Measurements from ENCODE around the gene PDILT.
"Not testable (repeated sequence)": the region's sequence is repeated elsewhere in the genome, so short reads cannot be mapped to it uniquely, and the experiment has no call there.

The PDILT gene

DNA sequence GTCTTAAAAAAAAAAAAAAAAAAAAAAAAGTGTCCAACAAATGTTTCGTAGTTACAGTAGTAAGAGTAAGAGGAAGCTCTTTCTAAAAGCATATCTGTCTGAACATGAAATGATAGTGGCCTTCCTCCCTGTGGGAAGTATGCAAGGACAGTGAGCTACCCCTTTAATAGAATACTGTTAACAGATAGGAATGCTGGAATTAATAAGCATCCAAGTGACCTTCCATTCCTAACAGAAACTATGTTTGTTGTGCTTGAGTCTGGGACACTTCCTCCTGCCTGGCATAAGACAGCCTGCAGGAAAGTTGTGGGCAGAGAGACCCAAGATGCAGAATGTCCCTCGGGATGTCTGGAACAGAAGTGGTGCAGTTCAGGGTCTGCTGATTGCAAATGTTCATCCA lies 34.4 kb upstream of the PDILT start:
- not testable (repeated sequence) for H3K18ac ChIP-seq (ENCODE audit: low read length); H2AFZ ChIP-seq (ENCODE audit: low read length); H2BK120ac ChIP-seq (ENCODE audit: low read depth, low read length); H3K79me1 ChIP-seq (ENCODE audit: low read depth, low read length); H3K23ac ChIP-seq (ENCODE audit: low read depth, low read length, poor library complexity); H2AK5ac ChIP-seq (ENCODE audit: low read depth, low read length); H2BK15ac ChIP-seq (ENCODE audit: low read length); H2BK5ac ChIP-seq (ENCODE audit: low read length); H4K8ac ChIP-seq (ENCODE audit: low read depth, low read length); H3K27ac ChIP-seq (replicated peaks; ENCODE audit: low read length); H3K27me3 ChIP-seq (ENCODE audit: control insufficient read depth in 3 of 3, insufficient read depth in 3 of 3, low read depth in 1 of 3, low read length in 3 of 3); H3K4me1 ChIP-seq (ENCODE audit: control insufficient read depth in 2 of 2, insufficient read depth in 1 of 2, low read depth in 1 of 2, low read length in 2 of 2); H3K4me2 ChIP-seq (ENCODE audit: insufficient read depth, low read length, poor library complexity, severe bottlenecking); H3K9me3 ChIP-seq (replicated peaks in 1 of 2; ENCODE audit: control insufficient read depth in 2 of 2, insufficient read depth in 1 of 2, low read depth in 1 of 2, low read length in 2 of 2); H3K14ac ChIP-seq (ENCODE audit: low read length); H3K4me3 ChIP-seq (ENCODE audit: low read length in 2 of 2); H2BK12ac ChIP-seq (ENCODE audit: low read length); DNase-seq (ENCODE audit: low spot score); H3K36me3 ChIP-seq (replicated peaks in 1 of 2; ENCODE audit: control insufficient read depth in 2 of 2, insufficient read depth in 2 of 2, low read length in 2 of 2); H4K91ac ChIP-seq (ENCODE audit: low read depth, low read length, poor library complexity); H3K9ac ChIP-seq (ENCODE audit: low read depth, low read length, poor library complexity); H3K4ac ChIP-seq (ENCODE audit: low read length)
- no CpG with 5 or more reads among the region's 2 CpGs for WGBS, 2 donors (ENCODE audit: extremely low coverage in 2 of 2, insufficient read length in 2 of 2, insufficient replicate concordance in 1 of 2)

DNA sequence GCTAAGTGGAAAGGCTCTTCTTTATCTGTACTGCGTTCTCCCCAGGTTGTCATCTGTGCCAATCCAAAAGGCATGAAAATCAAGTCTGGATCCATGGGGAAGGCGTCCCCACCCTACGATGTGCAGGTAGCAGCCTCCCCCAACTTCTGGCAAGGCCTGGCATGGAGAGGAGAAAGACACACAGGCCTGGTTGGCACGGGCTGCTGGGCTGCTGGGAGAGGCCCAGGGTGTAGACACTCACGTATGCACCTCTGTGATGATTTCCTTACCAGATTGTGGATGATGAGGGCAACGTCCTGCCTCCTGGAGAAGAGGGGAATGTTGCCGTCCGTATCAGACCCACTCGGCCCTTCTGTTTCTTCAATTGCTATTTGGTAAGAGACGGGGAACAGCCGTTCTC lies 26.4 kb upstream of the PDILT start:
- H4K8ac ChIP-seq (ENCODE audit: low read depth, low read length): no peak overlapping the region
- no peak overlapping the region for H3K18ac ChIP-seq (ENCODE audit: low read length)
- no peak overlapping the region for H3K4ac ChIP-seq (ENCODE audit: low read length)
- H2BK120ac ChIP-seq (ENCODE audit: low read depth, low read length): no peak overlapping the region
- no peak overlapping the region for H2BK15ac ChIP-seq (ENCODE audit: low read length)
- no peak overlapping the region for H2AK5ac ChIP-seq (ENCODE audit: low read depth, low read length)
- no peak overlapping the region for H3K4me3 ChIP-seq (ENCODE audit: low read length in 2 of 2)
- H2BK12ac ChIP-seq (ENCODE audit: low read length): no peak overlapping the region
- H3K4me1 ChIP-seq (ENCODE audit: control insufficient read depth in 2 of 2, insufficient read depth in 1 of 2, low read depth in 1 of 2, low read length in 2 of 2): no peaks in the 10 kb centered on the region
- H3K27ac ChIP-seq (replicated peaks; ENCODE audit: low read length): no peak overlapping the region
- H3K79me1 ChIP-seq (ENCODE audit: low read depth, low read length): no peaks in the 10 kb centered on the region
- H3K4me2 ChIP-seq (ENCODE audit: insufficient read depth, low read length, poor library complexity, severe bottlenecking): no peak overlapping the region
- H2AFZ ChIP-seq (ENCODE audit: low read length): no peak overlapping the region
- DNase-seq (ENCODE audit: low spot score): no peak
- no peak overlapping the region for H3K9ac ChIP-seq (ENCODE audit: low read depth, low read length, poor library complexity)
- no peak overlapping the region for H3K14ac ChIP-seq (ENCODE audit: low read length)
- WGBS, 2 donors (ENCODE audit: extremely low coverage in 2 of 2, insufficient read length in 2 of 2, insufficient replicate concordance in 1 of 2): no CpG with 5 or more reads among the region's 11 CpGs
- no peaks in the 10 kb centered on the region for H3K36me3 ChIP-seq (replicated peaks in 1 of 2; ENCODE audit: control insufficient read depth in 2 of 2, insufficient read depth in 2 of 2, low read length in 2 of 2)
- H3K9me3 ChIP-seq (replicated peaks in 1 of 2; ENCODE audit: control insufficient read depth in 2 of 2, insufficient read depth in 1 of 2, low read depth in 1 of 2, low read length in 2 of 2): no peaks in the 10 kb centered on the region
- no peak overlapping the region for H4K91ac ChIP-seq (ENCODE audit: low read depth, low read length, poor library complexity)
- no peak overlapping the region for H2BK5ac ChIP-seq (ENCODE audit: low read length)
- no peaks in the 10 kb centered on the region for H3K27me3 ChIP-seq (ENCODE audit: control insufficient read depth in 3 of 3, insufficient read depth in 3 of 3, low read depth in 1 of 3, low read length in 3 of 3)
- H3K23ac ChIP-seq (ENCODE audit: low read depth, low read length, poor library complexity): no peak overlapping the region

DNA sequence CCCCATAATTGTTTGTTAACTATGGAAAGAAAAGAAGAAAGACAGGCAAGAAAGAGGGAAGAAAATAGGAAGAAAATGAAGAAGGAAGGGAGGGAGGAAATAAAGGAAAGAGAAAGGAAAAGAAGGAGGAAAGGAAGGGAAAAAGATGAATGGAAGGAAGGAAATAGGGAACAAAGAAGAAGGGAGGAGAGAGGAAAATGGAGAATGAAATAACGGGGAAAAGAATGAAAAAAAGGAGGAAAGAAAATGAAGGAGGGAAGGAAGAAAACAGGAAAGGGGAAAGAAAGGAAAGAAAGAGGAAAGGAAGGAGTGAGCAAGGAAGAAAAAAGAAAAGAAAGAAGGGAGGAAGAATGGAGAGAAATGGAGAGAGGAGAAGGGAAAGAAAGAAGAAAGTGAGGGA lies 25.9 kb upstream of the PDILT start:
- not testable (repeated sequence) for H2BK12ac ChIP-seq (ENCODE audit: low read length); H2AFZ ChIP-seq (ENCODE audit: low read length); H3K27ac ChIP-seq (replicated peaks; ENCODE audit: low read length); H3K9me3 ChIP-seq (replicated peaks in 1 of 2; ENCODE audit: control insufficient read depth in 2 of 2, insufficient read depth in 1 of 2, low read depth in 1 of 2, low read length in 2 of 2); H3K36me3 ChIP-seq (replicated peaks in 1 of 2; ENCODE audit: control insufficient read depth in 2 of 2, insufficient read depth in 2 of 2, low read length in 2 of 2); H3K14ac ChIP-seq (ENCODE audit: low read length); H2AK5ac ChIP-seq (ENCODE audit: low read depth, low read length); H2BK15ac ChIP-seq (ENCODE audit: low read length); H3K23ac ChIP-seq (ENCODE audit: low read depth, low read length, poor library complexity); H3K18ac ChIP-seq (ENCODE audit: low read length); H2BK120ac ChIP-seq (ENCODE audit: low read depth, low read length); H3K4ac ChIP-seq (ENCODE audit: low read length); DNase-seq (ENCODE audit: low spot score); H4K8ac ChIP-seq (ENCODE audit: low read depth, low read length); H2BK5ac ChIP-seq (ENCODE audit: low read length); H3K9ac ChIP-seq (ENCODE audit: low read depth, low read length, poor library complexity); H3K79me1 ChIP-seq (ENCODE audit: low read depth, low read length); H3K4me2 ChIP-seq (ENCODE audit: insufficient read depth, low read length, poor library complexity, severe bottlenecking); H3K27me3 ChIP-seq (ENCODE audit: control insufficient read depth in 3 of 3, insufficient read depth in 3 of 3, low read depth in 1 of 3, low read length in 3 of 3); H3K4me3 ChIP-seq (ENCODE audit: low read length in 2 of 2); H4K91ac ChIP-seq (ENCODE audit: low read depth, low read length, poor library complexity); H3K4me1 ChIP-seq (ENCODE audit: control insufficient read depth in 2 of 2, insufficient read depth in 1 of 2, low read depth in 1 of 2, low read length in 2 of 2)
- 100% methylated on average over 1 of the region's 1 CpG for WGBS, 2 donors (ENCODE audit: extremely low coverage in 2 of 2, insufficient read length in 2 of 2, insufficient replicate concordance in 1 of 2)

DNA sequence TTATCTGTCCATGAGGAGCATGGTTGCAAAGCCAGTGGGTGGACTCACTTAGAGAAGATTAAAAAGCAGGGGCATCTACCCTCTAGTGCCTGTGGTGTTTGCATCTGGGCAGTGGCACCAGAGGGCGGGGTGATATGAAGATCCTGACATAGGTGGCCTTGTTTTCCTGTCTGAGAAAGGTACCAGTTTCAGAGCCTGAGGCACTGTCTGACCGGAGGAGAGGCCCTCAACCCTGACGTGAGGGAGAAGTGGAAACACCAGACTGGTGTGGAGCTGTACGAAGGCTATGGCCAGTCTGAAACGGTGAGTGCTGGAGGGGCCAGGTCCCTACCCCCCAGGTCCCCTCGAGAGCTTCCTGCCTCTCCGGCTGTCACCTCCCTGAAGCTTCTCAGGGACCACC lies 25.0 kb upstream of the PDILT start:
- H4K8ac ChIP-seq (ENCODE audit: low read depth, low read length); H4K91ac ChIP-seq (ENCODE audit: low read depth, low read length, poor library complexity); H3K4ac ChIP-seq (ENCODE audit: low read length); H2BK120ac ChIP-seq (ENCODE audit: low read depth, low read length); H3K9me3 ChIP-seq (replicated peaks in 1 of 2; ENCODE audit: control insufficient read depth in 2 of 2, insufficient read depth in 1 of 2, low read depth in 1 of 2, low read length in 2 of 2); H3K4me1 ChIP-seq (ENCODE audit: control insufficient read depth in 2 of 2, insufficient read depth in 1 of 2, low read depth in 1 of 2, low read length in 2 of 2); H2AFZ ChIP-seq (ENCODE audit: low read length); H3K4me3 ChIP-seq (ENCODE audit: low read length in 2 of 2); H3K14ac ChIP-seq (ENCODE audit: low read length); H2BK15ac ChIP-seq (ENCODE audit: low read length); H3K36me3 ChIP-seq (replicated peaks in 1 of 2; ENCODE audit: control insufficient read depth in 2 of 2, insufficient read depth in 2 of 2, low read length in 2 of 2); H3K79me1 ChIP-seq (ENCODE audit: low read depth, low read length); DNase-seq (ENCODE audit: low spot score); H3K18ac ChIP-seq (ENCODE audit: low read length); H3K27me3 ChIP-seq (ENCODE audit: control insufficient read depth in 3 of 3, insufficient read depth in 3 of 3, low read depth in 1 of 3, low read length in 3 of 3); H2AK5ac ChIP-seq (ENCODE audit: low read depth, low read length); H3K9ac ChIP-seq (ENCODE audit: low read depth, low read length, poor library complexity); H3K27ac ChIP-seq (replicated peaks; ENCODE audit: low read length); H3K23ac ChIP-seq (ENCODE audit: low read depth, low read length, poor library complexity); H2BK5ac ChIP-seq (ENCODE audit: low read length); H2BK12ac ChIP-seq (ENCODE audit: low read length); H3K4me2 ChIP-seq (ENCODE audit: insufficient read depth, low read length, poor library complexity, severe bottlenecking): not testable (repeated sequence)
- no CpG with 5 or more reads among the region's 7 CpGs for WGBS, 2 donors (ENCODE audit: extremely low coverage in 2 of 2, insufficient read length in 2 of 2, insufficient replicate concordance in 1 of 2)

All from neuronal stem cell (in vitro differentiated cells).